ENCODE measurements around the gene CORO7.

The CORO7 gene

DNA sequence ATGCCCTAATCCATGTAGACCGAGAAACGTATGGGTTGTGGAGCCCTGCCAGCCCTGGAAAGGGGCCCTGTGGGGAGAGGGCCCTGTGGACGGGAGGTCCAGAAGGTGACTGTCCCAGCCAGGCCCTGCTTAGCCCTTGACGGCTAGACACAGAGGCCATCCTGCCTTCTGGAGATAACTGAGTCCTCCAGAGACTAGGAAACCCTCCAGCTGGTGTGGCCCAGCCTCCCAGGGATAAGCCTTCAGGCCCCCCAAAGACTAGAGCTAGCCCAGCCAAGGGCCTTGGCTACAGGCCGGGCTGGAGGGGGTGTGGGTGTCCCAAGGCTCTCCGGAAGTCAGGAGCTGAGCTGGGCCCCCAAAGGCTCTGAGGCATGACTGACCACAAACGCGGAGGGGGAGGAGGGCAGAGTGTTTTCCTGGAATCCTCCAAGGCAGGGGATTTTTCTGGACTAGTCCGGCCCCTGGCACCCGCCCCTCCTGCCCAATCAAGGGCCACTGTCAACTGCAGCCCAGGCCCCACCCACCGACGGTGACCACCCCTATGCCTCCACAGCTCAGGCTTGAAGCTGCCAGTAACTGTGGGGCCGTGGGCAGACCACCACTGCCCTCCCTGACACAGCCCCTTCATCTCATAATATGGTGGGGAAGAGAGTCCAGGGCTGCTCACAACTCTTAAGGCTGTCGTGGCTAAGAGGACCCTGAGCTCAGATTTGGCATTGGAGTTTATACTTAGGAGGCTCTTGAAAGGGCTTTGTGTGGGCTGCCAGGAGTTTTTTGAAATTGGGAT, 45.6 kb downstream of the CORO7 start:
- TF ChIP-seq CTCF (IDR thresholded peaks at IDR 0.05; ENCODE audit: low read depth, low read length), result no peak
- no peak overlapping the region for H3K4me3 ChIP-seq (replicated peaks in 1 of 2; ENCODE audit: low read depth in 2 of 2, low read length in 2 of 2)
- peak; percentile 88 to 98 for DNase-seq (ENCODE audit: low read depth in 2 of 2)

DNA sequence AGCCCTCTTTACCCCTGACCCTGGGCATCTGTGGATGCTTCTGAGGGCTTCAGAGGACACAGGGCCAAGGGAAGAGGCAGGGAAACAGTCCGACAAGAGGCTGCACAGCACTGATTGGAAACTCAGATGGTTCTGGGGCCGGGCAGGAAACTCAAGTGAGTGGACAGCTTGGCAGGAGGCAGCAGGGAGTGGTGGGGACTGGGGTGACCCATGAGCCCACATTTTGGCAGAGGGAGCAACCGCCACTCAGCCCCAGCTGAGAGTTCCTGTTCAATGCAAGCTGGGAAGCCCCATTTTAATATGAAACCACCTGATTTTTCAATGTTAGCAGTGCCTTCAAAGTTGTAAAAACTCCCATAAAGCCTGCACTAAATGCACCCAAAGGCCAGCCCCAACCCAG, 46.2 kb downstream of the CORO7 start:
- no peak for DNase-seq (ENCODE audit: low read depth in 2 of 2)
- H3K4me3 ChIP-seq (replicated peaks in 1 of 2; ENCODE audit: low read depth in 2 of 2, low read length in 2 of 2), result no peak overlapping the region

DNA sequence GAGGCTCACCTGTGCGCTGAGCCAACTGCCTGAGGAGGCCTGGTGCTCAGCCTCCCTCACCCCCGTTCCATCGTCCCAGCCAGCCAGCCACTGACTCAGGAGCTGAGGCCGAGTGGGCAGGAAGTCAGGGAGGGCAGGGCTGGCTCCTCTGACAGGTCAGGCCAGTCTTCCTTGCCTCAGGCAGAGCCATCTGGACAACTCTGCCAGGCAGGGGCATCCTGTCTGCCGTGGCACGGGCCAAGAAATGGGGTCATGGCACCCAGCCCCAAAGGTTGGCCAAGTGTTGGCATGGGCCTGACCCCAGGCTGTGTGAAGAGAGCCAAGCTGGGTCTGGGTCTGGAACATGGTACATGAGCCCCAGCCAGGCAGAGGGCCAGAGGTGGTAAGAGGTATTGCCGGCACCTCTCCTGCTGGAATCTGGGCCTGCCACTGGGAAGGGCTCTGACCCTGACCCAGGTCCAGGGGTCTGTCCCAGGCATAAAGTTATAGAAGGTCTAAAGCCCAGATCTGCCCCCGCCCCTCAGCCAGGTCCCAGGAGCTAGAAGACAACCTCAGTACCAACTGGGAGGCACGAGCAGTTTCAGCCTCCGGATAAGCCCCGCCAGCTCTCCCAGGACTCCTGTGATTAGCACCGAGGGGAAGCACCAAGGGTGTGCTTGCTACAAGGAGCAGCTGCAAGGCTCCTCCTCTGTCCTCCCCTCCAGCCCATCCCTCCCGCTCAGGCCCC, 47.2 kb downstream of the CORO7 start:
- H3K4me3 ChIP-seq (replicated peaks in 1 of 2; ENCODE audit: low read depth in 2 of 2, low read length in 2 of 2), result no peak overlapping the region
- peak in 1 of 2 donors; percentile 56 for DNase-seq (ENCODE audit: low read depth in 2 of 2)
- TF ChIP-seq CTCF (IDR thresholded peaks at IDR 0.05; ENCODE audit: low read depth, low read length), result no peak

More for the DNA sequence above, 46.2 kb downstream of the CORO7 start:
- no peak for TF ChIP-seq CTCF (IDR thresholded peaks at IDR 0.05; ENCODE audit: low read depth, low read length)

DNA sequence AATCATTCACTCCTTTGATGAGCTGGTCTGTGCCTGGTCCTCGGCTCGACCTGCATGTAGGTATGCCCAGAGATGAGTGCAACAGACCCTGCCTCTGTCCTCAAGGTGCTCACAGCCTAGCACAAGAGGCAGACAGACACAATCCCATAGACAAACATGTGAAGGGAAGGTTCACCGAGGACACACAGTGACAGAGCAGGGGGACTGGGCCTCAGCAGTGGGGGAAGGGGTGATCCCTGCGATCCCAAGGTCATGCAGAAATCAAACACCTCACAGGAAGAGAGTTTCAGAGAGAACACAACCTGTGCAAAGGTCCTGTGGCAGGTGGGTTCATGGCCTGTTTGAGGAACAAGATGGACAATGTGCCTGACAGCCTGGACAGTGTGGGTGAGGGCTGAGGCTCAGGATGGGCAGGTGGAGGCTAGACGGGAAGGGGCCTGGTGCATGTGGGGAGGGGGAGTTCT, 49.0 kb downstream of the CORO7 start:
- no peak for DNase-seq (ENCODE audit: low read depth in 2 of 2)
- no peak overlapping the region for H3K4me3 ChIP-seq (replicated peaks in 1 of 2; ENCODE audit: low read depth in 2 of 2, low read length in 2 of 2)
- no peak for TF ChIP-seq CTCF (IDR thresholded peaks at IDR 0.05; ENCODE audit: low read depth, low read length)

- no peak overlapping the region for H3K4me3 ChIP-seq (replicated peaks in 1 of 2; ENCODE audit: low read depth in 2 of 2, low read length in 2 of 2)
These were observed 50.4 kb downstream of the CORO7 start for GRCh38 chr16:4366016-4366415.

DNA sequence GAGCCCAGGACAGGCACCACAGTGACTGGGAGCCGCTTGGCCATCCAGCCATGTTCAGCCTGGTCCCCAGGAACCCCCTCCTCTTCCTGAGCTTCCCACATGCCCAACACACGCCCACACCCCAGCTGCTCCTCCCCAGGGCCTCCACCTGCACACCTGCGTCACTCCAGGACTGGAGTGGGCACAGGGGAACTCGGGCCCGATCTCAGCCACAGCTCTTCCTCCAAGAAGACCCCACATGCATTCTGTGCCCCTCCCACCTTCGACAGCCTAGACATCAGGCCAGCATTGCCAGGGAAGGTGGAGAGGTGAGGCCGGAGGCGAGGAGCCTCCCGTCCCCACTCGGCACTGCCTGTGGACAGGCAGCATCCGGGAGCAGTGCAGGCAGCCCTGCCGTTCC, 50.8 kb downstream of the CORO7 start:
- no peak overlapping the region for H3K4me3 ChIP-seq (replicated peaks in 1 of 2; ENCODE audit: low read depth in 2 of 2, low read length in 2 of 2)
- TF ChIP-seq CTCF (IDR thresholded peaks at IDR 0.05; ENCODE audit: low read depth, low read length), result no peak
- DNase-seq (ENCODE audit: low read depth in 2 of 2), result no peak

More at GRCh38 chr16:4366016-4366415, 50.4 kb downstream of the CORO7 start:
- DNase-seq (ENCODE audit: low read depth in 2 of 2), result no peak
- TF ChIP-seq CTCF (IDR thresholded peaks at IDR 0.05; ENCODE audit: low read depth, low read length), result no peak

Measured in cardiac fibroblast (primary cell).